A549 (cell line): Measurements from ENCODE around the gene ZIC4. TPM values are rescaled to one million over a fixed set of nuclear protein-coding genes. Genes with fewer than 3 reads are reported as not detected.

Experiments
- ATAC-seq, 2 experiments: fragments of 200-7000 bp in 1 of 2; fragments of >200 bp in 1 of 2; cut with Nextera tagmentation in 1 of 2; cut with Tn5 transposase in 1 of 2; 3 replicates each; pipeline versions ENCODE4 v1.8.0 to v1.9.1; 2018 to 2020; ENCODE audit warnings: mild to moderate bottlenecking in 1 of 2, moderate library complexity in 1 of 2
- CTCF ChIA-PET: fragments of 300-600 bp; sonication (Branson Sonifier 250); formaldehyde crosslinking; extraction: SDS; loops from one replicate; lab custom pipeline; 2021; ENCODE audit warnings: antibody characterized with exemption, inconsistent platforms; lab: Yijun Ruan, JAX
- POLR2A ChIA-PET: fragments of 350-600 bp; formaldehyde crosslinking; extraction: SDS; loops from one replicate; lab custom pipeline; 2021; ENCODE audit warnings: antibody characterized with exemption, inconsistent platforms; lab: Yijun Ruan, JAX
- DNase-seq, 2 experiments: peaks; one replicate each; pipeline versions ENCODE4 v3.0.0 to v3.0.0-alpha.2; 2011 to 2016; ENCODE audit warnings: low read depth in 1 of 2, low spot score in 1 of 2
- FAIRE-seq: peaks from 2 replicates; lab custom pipeline; 2011; peaks lifted over from hg19 to GRCh38; lab: Jason Lieb, UNC
- H3K27ac ChIP-seq, 2 experiments: fragments of >200 bp; sonication (Bioruptor Twin); formaldehyde crosslinking; 3 replicates each; pipeline ENCODE4 v1.5.1; 2016 to 2017
- H3K4me1 ChIP-seq: fragments of >200 bp; sonication (Bioruptor Twin); formaldehyde crosslinking; 3 replicates; pipeline ENCODE4 v1.6.1; 2016
- H3K4me2 ChIP-seq: fragments of >200 bp; sonication (Bioruptor Twin); formaldehyde crosslinking; 3 replicates; pipeline ENCODE4 v1.6.1; 2016
- H3K4me3 ChIP-seq: fragments of >200 bp; sonication (Bioruptor Twin); formaldehyde crosslinking; 3 replicates; pipeline ENCODE4 v1.5.1; 2016
- H3K9me3 ChIP-seq: fragments of >200 bp; sonication (Bioruptor Twin); formaldehyde crosslinking; 3 replicates; pipeline ENCODE4 v1.6.1; 2016
- CEBPB ChIP-seq, 2 experiments: fragments of >200 bp in 1 of 2; sonication (Bioruptor Twin) in 1 of 2; formaldehyde crosslinking in 1 of 2; IDR thresholded peaks; 2 replicates each; pipeline ENCODE4 v1.6.1; 2012 to 2016
- CTCF ChIP-seq: fragments of >200 bp; sonication (Bioruptor Twin); formaldehyde crosslinking; IDR thresholded peaks from 3 replicates; pipeline ENCODE4 v1.5.1; 2016
- EHF ChIP-seq: fragments of 250-450 bp; sonication (Bioruptor Pico); IDR thresholded peaks from 2 replicates; pipeline ENCODE4 v1.5.0; 2020; ENCODE audit warnings: mild to moderate bottlenecking
- EHMT2 ChIP-seq: fragments of 200-600 bp; sonication (generic); IDR thresholded peaks from 2 replicates; pipeline ENCODE4 v1.6.1; 2016; ENCODE audit warnings: antibody characterized with exemption, low read depth, mild to moderate bottlenecking, moderate library complexity
- ELK1 ChIP-seq: fragments of 150-350 bp; IDR thresholded peaks from 2 replicates; pipeline ENCODE4 v1.6.1; 2014; ENCODE audit warnings: low read depth, mild to moderate bottlenecking, low read length
- EP300 ChIP-seq, 2 experiments: fragments of >200 bp; sonication (Bioruptor Twin); formaldehyde crosslinking; IDR thresholded peaks; 2 replicates in 1 of 2; 3 replicates in 1 of 2; pipeline ENCODE4 v1.6.1; 2016 to 2017
- FOSB ChIP-seq: fragments of 250-450 bp; sonication (Bioruptor Pico); IDR thresholded peaks from 2 replicates; pipeline ENCODE4 v1.5.0; 2020; ENCODE audit warnings: mild to moderate bottlenecking, moderate library complexity
- GATA3 ChIP-seq: IDR thresholded peaks from 2 replicates; pipeline ENCODE4 v1.6.1; 2012; ENCODE audit warnings: borderline replicate concordance
- HOXA7 ChIP-seq: fragments of 250-450 bp; sonication (Bioruptor Pico); IDR thresholded peaks from 2 replicates; pipeline ENCODE4 v1.5.0; 2020; ENCODE audit warnings: mild to moderate bottlenecking, moderate library complexity
- HOXB13 ChIP-seq: fragments of 250-450 bp; sonication (Bioruptor Pico); IDR thresholded peaks from 2 replicates; pipeline ENCODE4 v1.5.0; 2020; ENCODE audit warnings: low read depth, mild to moderate bottlenecking, moderate library complexity
- HOXB5 ChIP-seq: fragments of 250-450 bp; sonication (Bioruptor Pico); IDR thresholded peaks from 2 replicates; pipeline ENCODE4 v1.5.0; 2020; ENCODE audit warnings: mild to moderate bottlenecking, moderate library complexity
- JUN ChIP-seq, 2 experiments: fragments of >200 bp; sonication (Bioruptor Twin); formaldehyde crosslinking; IDR thresholded peaks; 2 replicates in 1 of 2; 3 replicates in 1 of 2; pipeline ENCODE4 v1.6.1; 2016 to 2017
- JUNB ChIP-seq: fragments of >200 bp; sonication (Bioruptor Twin); formaldehyde crosslinking; IDR thresholded peaks from 2 replicates; pipeline ENCODE4 v1.6.1; 2016
- KDM1A ChIP-seq: fragments of 200-600 bp; sonication (generic); IDR thresholded peaks from 2 replicates; pipeline ENCODE4 v1.6.1; 2016; ENCODE audit warnings: low read depth, mild to moderate bottlenecking
- MYC ChIP-seq: IDR thresholded peaks from 2 replicates; pipeline ENCODE4 v1.6.1; 2012; ENCODE audit warnings: mild to moderate bottlenecking, inconsistent platforms, low read length, improper control_type of control experiment, borderline replicate concordance
- NPAS2 ChIP-seq: fragments of 250-450 bp; sonication (Bioruptor Pico); IDR thresholded peaks from 2 replicates; pipeline ENCODE4 v1.8.0; 2022; ENCODE audit warnings: mild to moderate bottlenecking, moderate library complexity, borderline replicate concordance
- NR3C1 ChIP-seq: fragments of >200 bp; sonication (Bioruptor Twin); formaldehyde crosslinking; IDR thresholded peaks from 3 replicates; pipeline ENCODE4 v1.6.1; 2017
- PBX3 ChIP-seq: IDR thresholded peaks from 2 replicates; pipeline ENCODE4 v1.6.1; 2012
- PHF8 ChIP-seq: fragments of 200-600 bp; sonication (generic); IDR thresholded peaks from 2 replicates; pipeline ENCODE4 v1.6.1; 2016; ENCODE audit warnings: low read depth, mild to moderate bottlenecking, antibody characterized with exemption, moderate library complexity, borderline replicate concordance
- POLR2A ChIP-seq: IDR thresholded peaks from 2 replicates; pipeline ENCODE4 v1.6.1; 2012; ENCODE audit warnings: mild to moderate bottlenecking, low read length
- RAD21 ChIP-seq, 2 experiments: fragments of >200 bp in 1 of 2; sonication (Bioruptor Twin) in 1 of 2; formaldehyde crosslinking in 1 of 2; IDR thresholded peaks in 1 of 2; conservative IDR thresholded peaks in 1 of 2; 2 replicates in 1 of 2; 3 replicates in 1 of 2; pipeline ENCODE4 v1.6.1; 2012 to 2018; ENCODE audit warnings: inconsistent platforms in 1 of 2
- RFX5 ChIP-seq: fragments of 450-650 bp; IDR thresholded peaks from 2 replicates; pipeline ENCODE4 v1.7.1; 2014; ENCODE audit warnings: antibody characterized with exemption, mild to moderate bottlenecking, moderate library complexity
- TFCP2L1 ChIP-seq: fragments of 250-450 bp; sonication (Bioruptor Pico); IDR thresholded peaks from 2 replicates; pipeline ENCODE4 v1.5.0; 2021; ENCODE audit warnings: mild to moderate bottlenecking
- TP53 ChIP-seq: fragments of 250-450 bp; sonication (Bioruptor Pico); IDR thresholded peaks from 2 replicates; pipeline ENCODE4 v1.5.0; 2021; ENCODE audit warnings: mild to moderate bottlenecking, moderate library complexity
- USF2 ChIP-seq: fragments of 450-650 bp; IDR thresholded peaks from 2 replicates; pipeline ENCODE4 v1.6.1; 2014; ENCODE audit warnings: antibody characterized with exemption
- ZFP36 ChIP-seq: fragments of 450-650 bp; IDR thresholded peaks from 2 replicates; pipeline ENCODE4 v1.6.1; 2014; ENCODE audit warnings: borderline replicate concordance; ENCODE audit not compliant: partially characterized antibody
- ZSCAN20 ChIP-seq: fragments of 250-450 bp; sonication (Bioruptor Pico); IDR thresholded peaks from 2 replicates; pipeline ENCODE4 v1.8.0; 2022; ENCODE audit warnings: mild to moderate bottlenecking, moderate library complexity
- WGBS: methylation state at CpG from one replicate; pipeline ENCODE4 v1.1.6; 2017; ENCODE audit errors: missing lambda C conversion rate; 5-methylcytosine and 5-hydroxymethylcytosine counted together
- polyA plus RNA-seq, 4 experiments: library from polyadenylated mRNA; depleted of rRNA in 3 of 4; stranded (reverse); fragments of >200 nt; fragmentation: RNase III in 1 of 4; extraction: RNeasy Plus Mini Kit Qiagen cat#74134 plus additional on column Dnase treatment in 1 of 4; gene quantifications; 2 replicates in 3 of 4; 3 replicates in 1 of 4; pipeline ENCODE4 v1.2.3, GENCODE V29; 2011 to 2017

ZIC4 gene
- polyA plus RNA-seq, 2 of the 4 experiments (the other 2 are of a cell fraction): not detected

- ChIA-PET POLR2A (no interaction called here), CTCF (no interaction called here)
- 58% methylated on average over 11 of the region's 11 CpGs for WGBS
- Histone ChIP-seq H3K4me1 (no peaks in the 10 kb centered on the region), H3K9me3 (no peaks in the 10 kb centered on the region), H3K4me3 (no peak overlapping the region), H3K27ac (no peak overlapping the region), H3K4me2 (no peak overlapping the region)
- FAIRE-seq (no peak), DNase-seq (no peak), ATAC-seq (no peak)
- no peak for TF ChIP-seq EHF (CRISPR knock-in tag)
These were observed 2.1 kb downstream of the ZIC4 start for GRCh38 chr3:147404000-147404799.

DNA sequence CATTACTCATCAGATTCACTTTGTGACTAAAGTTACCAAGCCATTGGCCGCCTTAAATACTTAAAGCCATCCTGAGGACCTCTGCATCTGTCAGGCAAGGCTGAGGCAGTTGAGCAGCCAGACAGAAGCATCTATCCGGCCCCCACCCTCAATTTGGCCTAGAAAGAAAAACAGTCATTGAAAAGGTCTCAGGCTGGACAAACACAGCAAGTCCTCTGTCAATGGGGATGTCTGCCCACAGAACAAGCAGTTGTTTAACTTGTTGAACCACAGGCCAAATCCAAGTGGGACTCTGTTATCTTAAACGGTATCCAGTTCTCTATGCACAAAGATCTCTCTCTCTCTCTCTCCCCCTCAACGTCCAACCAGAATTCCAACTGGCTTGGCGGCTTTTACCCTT lies 2.8 kb downstream of the ZIC4 start:
- H3K9me3 ChIP-seq: no peaks in the 10 kb centered on the region
- no peak overlapping the region for H3K27ac ChIP-seq
- ChIA-PET CTCF (interaction anchor here (1.0 kb wide), 1 partner anchor 10 kb away, joined by 3 read pairs; no protein-coding TSS in a partner anchor), POLR2A (no interaction called here)
- no peak overlapping the region for H3K4me3 ChIP-seq
- WGBS: 45% methylated on average over 5 of the region's 5 CpGs
- FAIRE-seq: no peak
- no peak for DNase-seq
- no peak for ATAC-seq
- H3K4me1 ChIP-seq: no peaks in the 10 kb centered on the region
- no peak for TF ChIP-seq GATA3
- TF ChIP-seq ZFP36: no peak
- TF ChIP-seq EHMT2: no peak
- TF ChIP-seq PBX3: no peak
- no peak for TF ChIP-seq EHF (CRISPR knock-in tag)
- TF ChIP-seq RAD21 (conservative IDR thresholded peaks at IDR 0.05 in 1 of 2, IDR thresholded peaks at IDR 0.05 in 1 of 2): no peak
- no peak for TF ChIP-seq HOXA7 (CRISPR knock-in tag)
- TF ChIP-seq POLR2A: no peak
- no peak for TF ChIP-seq RFX5
- no peak for TF ChIP-seq CTCF
- TF ChIP-seq HOXB13 (CRISPR knock-in tag): no peak
- TF ChIP-seq ELK1: no peak
- no peak for TF ChIP-seq TP53 (CRISPR knock-in tag)
- no peak for TF ChIP-seq JUN (IDR thresholded peaks at IDR 0.05)
- H3K4me2 ChIP-seq: no peak overlapping the region

DNA sequence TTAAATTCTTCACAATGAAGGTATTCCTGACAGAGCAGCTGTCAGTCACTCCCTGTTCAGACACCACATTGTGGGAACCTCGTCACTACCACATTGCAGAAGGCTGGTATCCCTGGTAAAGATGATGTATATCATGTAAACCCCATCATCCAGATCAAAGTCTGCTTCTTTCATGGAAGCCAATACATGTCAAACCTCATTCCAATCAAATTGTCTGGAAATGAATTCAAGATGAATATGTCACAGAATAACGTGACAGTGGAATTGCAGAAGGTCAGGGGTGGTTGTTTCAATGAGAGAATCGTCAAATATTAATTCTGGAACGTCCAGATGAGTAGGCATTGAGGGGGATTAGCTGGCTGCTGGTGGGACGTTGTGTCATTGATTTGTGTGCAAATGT lies 4.2 kb downstream of the ZIC4 start:
- Histone ChIP-seq H3K4me3 (no peak overlapping the region), H3K4me2 (no peak overlapping the region), H3K27ac (no peak overlapping the region), H3K9me3 (no peaks in the 10 kb centered on the region), H3K4me1 (no peaks in the 10 kb centered on the region)
- no peak for TF ChIP-seq USF2
- no peak for TF ChIP-seq MYC
- TF ChIP-seq HOXB13 (CRISPR knock-in tag): no peak
- TF ChIP-seq GATA3: no peak
- TF ChIP-seq PHF8: no peak
- no peak for TF ChIP-seq JUNB
- TF ChIP-seq EP300 (IDR thresholded peaks at IDR 0.05): no peak
- TF ChIP-seq RAD21 (conservative IDR thresholded peaks at IDR 0.05 in 1 of 2, IDR thresholded peaks at IDR 0.05 in 1 of 2): no peak
- no peak for TF ChIP-seq HOXB5 (CRISPR knock-in tag)
- no peak for TF ChIP-seq NR3C1
- TF ChIP-seq KDM1A: no peak
- no peak for TF ChIP-seq PBX3
- TF ChIP-seq POLR2A: no peak
- TF ChIP-seq NPAS2 (CRISPR knock-in tag): no peak
- no peak for TF ChIP-seq ZSCAN20 (CRISPR knock-in tag)
- TF ChIP-seq CEBPB (IDR thresholded peaks at IDR 0.05): no peak
- no peak for TF ChIP-seq FOSB (CRISPR knock-in tag)
- no peak for TF ChIP-seq TFCP2L1 (CRISPR knock-in tag)
- ATAC-seq: no peak
- DNase-seq: no peak
- CTCF ChIA-PET: no interaction called here
- no peak for FAIRE-seq
- POLR2A ChIA-PET: no interaction called here
- whole genome bisulfite sequencing: 5% methylated on average over 5 of the region's 5 CpGs
